PFSK-1 (cell line): ENCODE data around the gene TPK1.

Source experiments
- FOXP2 ChIP-seq: optimal IDR thresholded peaks from 2 replicates; pipeline ENCODE3; 2011; ENCODE audit warnings: borderline replicate concordance, control low read depth, inconsistent platforms; ENCODE audit not compliant: insufficient read depth; ENCODE audit errors: extremely low read length, extremely low read depth
- POLR2AphosphoS5 ChIP-seq: IDR thresholded peaks from 2 replicates; pipeline ENCODE4 v1.6.1; 2012; ENCODE audit warnings: low read depth, mild to moderate bottlenecking, control low read depth, low read length, moderate library complexity
- SIN3A ChIP-seq: IDR thresholded peaks from 2 replicates; pipeline ENCODE4 v1.6.1; 2012; ENCODE audit warnings: mild to moderate bottlenecking, low read length, moderate library complexity, borderline replicate concordance; ENCODE audit not compliant: insufficient read depth
- TAF1 ChIP-seq: IDR thresholded peaks from 2 replicates; pipeline ENCODE4 v1.6.1; 2012; ENCODE audit warnings: low read length, control low read depth, borderline replicate concordance; ENCODE audit not compliant: insufficient read depth
- TF ChIP-seq, protein P1 (sequence below), 2 experiments: IDR thresholded peaks; 2 replicates each; pipeline versions ENCODE4 v1.6.1 to v1.8.0; 2011 to 2012; ENCODE audit warnings: low read depth in 2 of 2, low read length in 2 of 2, control low read depth in 1 of 2, inconsistent platforms in 1 of 2, mild to moderate bottlenecking in 1 of 2, moderate library complexity in 1 of 2; ENCODE audit not compliant: insufficient read depth in 1 of 2

TPK1 gene

DNA sequence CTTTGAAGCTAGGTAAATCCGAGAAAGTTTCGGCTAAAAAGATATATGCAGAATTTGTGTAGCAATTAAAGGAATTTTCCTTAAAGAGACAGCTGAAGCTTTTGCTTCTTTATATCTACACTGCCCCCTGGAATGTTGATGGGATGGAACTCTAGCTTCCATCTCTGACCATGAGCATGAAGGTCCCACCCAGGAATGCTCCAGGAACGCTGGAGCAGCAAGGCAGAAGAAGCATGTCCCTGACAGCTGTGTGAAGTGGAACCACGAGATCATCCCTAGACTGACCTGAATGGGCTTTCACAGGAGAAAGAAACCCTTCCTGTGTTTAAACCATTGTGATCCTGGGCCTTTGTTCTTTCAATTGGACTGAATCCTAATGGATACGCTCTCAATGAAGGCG is 332.6 kb downstream of the TPK1 start:
- TF ChIP-seq FOXP2 (no peak), TAF1 (no peak), SIN3A (no peak), POLR2AphosphoS5 (no peak)
- TF ChIP-seq, protein P1, sequence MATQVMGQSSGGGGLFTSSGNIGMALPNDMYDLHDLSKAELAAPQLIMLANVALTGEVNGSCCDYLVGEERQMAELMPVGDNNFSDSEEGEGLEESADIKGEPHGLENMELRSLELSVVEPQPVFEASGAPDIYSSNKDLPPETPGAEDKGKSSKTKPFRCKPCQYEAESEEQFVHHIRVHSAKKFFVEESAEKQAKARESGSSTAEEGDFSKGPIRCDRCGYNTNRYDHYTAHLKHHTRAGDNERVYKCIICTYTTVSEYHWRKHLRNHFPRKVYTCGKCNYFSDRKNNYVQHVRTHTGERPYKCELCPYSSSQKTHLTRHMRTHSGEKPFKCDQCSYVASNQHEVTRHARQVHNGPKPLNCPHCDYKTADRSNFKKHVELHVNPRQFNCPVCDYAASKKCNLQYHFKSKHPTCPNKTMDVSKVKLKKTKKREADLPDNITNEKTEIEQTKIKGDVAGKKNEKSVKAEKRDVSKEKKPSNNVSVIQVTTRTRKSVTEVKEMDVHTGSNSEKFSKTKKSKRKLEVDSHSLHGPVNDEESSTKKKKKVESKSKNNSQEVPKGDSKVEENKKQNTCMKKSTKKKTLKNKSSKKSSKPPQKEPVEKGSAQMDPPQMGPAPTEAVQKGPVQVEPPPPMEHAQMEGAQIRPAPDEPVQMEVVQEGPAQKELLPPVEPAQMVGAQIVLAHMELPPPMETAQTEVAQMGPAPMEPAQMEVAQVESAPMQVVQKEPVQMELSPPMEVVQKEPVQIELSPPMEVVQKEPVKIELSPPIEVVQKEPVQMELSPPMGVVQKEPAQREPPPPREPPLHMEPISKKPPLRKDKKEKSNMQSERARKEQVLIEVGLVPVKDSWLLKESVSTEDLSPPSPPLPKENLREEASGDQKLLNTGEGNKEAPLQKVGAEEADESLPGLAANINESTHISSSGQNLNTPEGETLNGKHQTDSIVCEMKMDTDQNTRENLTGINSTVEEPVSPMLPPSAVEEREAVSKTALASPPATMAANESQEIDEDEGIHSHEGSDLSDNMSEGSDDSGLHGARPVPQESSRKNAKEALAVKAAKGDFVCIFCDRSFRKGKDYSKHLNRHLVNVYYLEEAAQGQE (IDR thresholded peaks at IDR 0.05; ENCODE audit: insufficient read depth in 1 of 2, low read depth in 2 of 2, low read length in 2 of 2): no peak

DNA sequence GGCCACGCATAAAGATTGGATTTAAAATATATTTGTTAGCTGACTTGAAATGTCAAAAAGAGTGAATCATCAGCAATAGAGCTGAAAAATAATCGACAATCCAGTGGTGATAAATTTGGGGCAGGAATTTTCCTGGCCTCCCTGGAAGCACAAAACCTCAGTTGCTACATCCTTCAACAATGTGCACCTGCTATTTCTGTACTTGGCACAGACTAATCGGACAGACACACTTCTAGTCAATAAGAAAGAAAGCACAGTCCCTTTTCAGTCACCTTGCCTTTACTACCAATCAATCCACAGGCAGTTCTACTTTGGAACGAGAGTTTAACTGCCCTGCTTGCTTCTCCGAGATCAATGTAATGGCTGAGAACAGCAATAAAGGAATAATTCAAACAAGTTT is 335.6 kb downstream of the TPK1 start:
- TF ChIP-seq FOXP2 (no peak), POLR2AphosphoS5 (no peak), TAF1 (no peak), SIN3A (no peak)
- TF ChIP-seq, protein P1 (IDR thresholded peaks at IDR 0.05; ENCODE audit: insufficient read depth in 1 of 2, low read depth in 2 of 2, low read length in 2 of 2): no peak

DNA sequence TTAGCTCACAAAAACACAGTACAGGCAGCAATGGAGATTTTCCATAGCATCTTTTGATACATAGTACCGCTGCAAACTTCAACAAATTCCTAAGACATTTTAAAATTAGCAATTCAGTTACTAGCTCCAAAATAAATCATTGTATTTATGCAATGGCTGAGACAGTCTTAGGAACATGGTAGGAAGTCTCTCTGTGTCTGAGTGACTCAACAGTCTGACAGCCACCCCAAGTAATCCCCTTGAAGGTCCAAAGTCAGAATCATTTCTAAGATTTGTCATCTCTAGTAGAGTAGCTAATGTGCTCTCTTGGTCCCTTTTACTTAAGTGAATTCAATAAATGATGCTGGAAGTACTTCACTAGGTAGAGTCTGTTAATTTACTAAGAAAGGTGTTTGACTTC is 338.6 kb downstream of the TPK1 start:
- TF ChIP-seq, protein P1 (IDR thresholded peaks at IDR 0.05; ENCODE audit: insufficient read depth in 1 of 2, low read depth in 2 of 2, low read length in 2 of 2): no peak
- TF ChIP-seq SIN3A (no peak), TAF1 (no peak), POLR2AphosphoS5 (no peak), FOXP2 (no peak)

DNA sequence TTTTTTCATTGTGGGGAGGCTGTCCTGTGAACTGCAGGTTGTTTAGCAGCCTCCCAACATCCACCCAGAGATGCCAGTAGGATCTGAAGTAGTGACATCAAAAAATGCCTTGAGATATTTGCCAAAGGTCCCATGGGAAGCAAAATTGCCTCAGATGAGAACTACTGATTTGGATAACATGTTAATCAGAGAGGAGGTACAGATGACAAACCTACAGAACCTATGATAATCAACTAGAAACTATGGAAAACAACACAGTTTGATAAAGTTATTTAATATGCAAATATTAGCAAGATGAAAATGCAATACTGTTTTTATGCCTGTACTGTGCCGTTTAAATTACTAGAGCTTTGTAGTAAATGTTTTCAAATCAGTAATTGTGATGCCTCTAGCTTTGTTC is 341.5 kb downstream of the TPK1 start:
- TF ChIP-seq, protein P1 (IDR thresholded peaks at IDR 0.05; ENCODE audit: insufficient read depth in 1 of 2, low read depth in 2 of 2, low read length in 2 of 2): no peak
- no peak for TF ChIP-seq SIN3A
- TF ChIP-seq FOXP2: no peak

DNA sequence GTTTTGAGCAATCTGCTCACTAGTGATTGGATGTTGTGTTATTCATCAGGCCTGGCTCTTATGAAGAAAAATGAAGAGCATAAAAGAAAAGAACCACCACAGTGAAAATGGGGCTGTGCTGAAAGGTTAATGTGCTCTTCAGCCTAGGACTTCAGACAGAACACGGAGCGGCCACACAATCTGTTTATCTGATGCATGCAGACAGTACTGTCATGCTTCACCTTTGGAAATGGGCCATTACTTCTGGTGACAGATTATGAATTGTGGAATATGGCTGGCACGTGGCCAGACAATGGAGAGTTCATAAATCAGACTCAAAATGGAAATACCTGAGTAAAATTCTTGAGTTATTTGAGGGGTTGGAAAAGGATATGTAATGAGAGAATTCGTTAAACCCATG is 346.3 kb downstream of the TPK1 start:
- TF ChIP-seq POLR2AphosphoS5: no peak
- TF ChIP-seq, protein P1 (IDR thresholded peaks at IDR 0.05; ENCODE audit: insufficient read depth in 1 of 2, low read depth in 2 of 2, low read length in 2 of 2): no peak
- TF ChIP-seq FOXP2: no peak
- no peak for TF ChIP-seq SIN3A
- no peak for TF ChIP-seq TAF1
